Memory B cell (primary cell): ENCODE data around the gene MYOD1.

Experiments used
- ATAC-seq: fragments of 150-1000 bp; cut with Tn5 transposase; 2 replicates; pipeline ENCODE4 v1.10.0; 2021; ENCODE audit warnings: low read depth, mild to moderate bottlenecking, moderate library complexity
- DNase-seq, 2 donors: peaks; one replicate each; pipeline ENCODE4 v3.0.0; 2022; ENCODE audit warnings: low spot score in 2 of 2
- H3K27ac Mint-ChIP-seq: one replicate; pipeline ENCODE4 v1.8.0; 2022; ENCODE audit warnings: mild to moderate bottlenecking, moderate library complexity, mixed read lengths
- H3K27me3 Mint-ChIP-seq: one replicate; pipeline ENCODE4 v1.8.0; 2022; ENCODE audit warnings: mixed read lengths
- H3K36me3 Mint-ChIP-seq: one replicate; pipeline ENCODE4 v1.8.0; 2022; ENCODE audit warnings: mild to moderate bottlenecking, mixed read lengths
- H3K4me1 Mint-ChIP-seq: one replicate; pipeline ENCODE4 v1.8.0; 2022; ENCODE audit warnings: mixed read lengths
- H3K4me3 Mint-ChIP-seq: one replicate; pipeline ENCODE4 v1.8.0; 2022; ENCODE audit warnings: mild to moderate bottlenecking, moderate library complexity, mixed read lengths
- H3K9me3 Mint-ChIP-seq: one replicate; pipeline ENCODE4 v1.8.0; 2022; ENCODE audit warnings: mixed read lengths

MYOD1 gene

GRCh38 chr11:17770917-17771316 lies 51.5 kb downstream of the MYOD1 start:
- DNase-seq, result no peak
- no peak overlapping the region for H3K4me3 Mint-ChIP-seq
- H3K27ac Mint-ChIP-seq, result no peak overlapping the region
- no peaks in the 10 kb centered on the region for H3K9me3 Mint-ChIP-seq
- H3K36me3 Mint-ChIP-seq, result no peaks in the 10 kb centered on the region
- peaks cover 2% of the 10 kb centered on the region for H3K27me3 Mint-ChIP-seq
- H3K4me1 Mint-ChIP-seq, result no peaks in the 10 kb centered on the region
- ATAC-seq, result no peak

- ATAC-seq (no peak), DNase-seq (no peak)
- H3K9me3 Mint-ChIP-seq, result no peaks in the 10 kb centered on the region
- no peaks in the 10 kb centered on the region for H3K36me3 Mint-ChIP-seq
- H3K4me3 Mint-ChIP-seq, result no peak overlapping the region
- no peaks in the 10 kb centered on the region for H3K4me1 Mint-ChIP-seq
- no peak overlapping the region for H3K27ac Mint-ChIP-seq
- peaks cover 2% of the 10 kb centered on the region for H3K27me3 Mint-ChIP-seq
Measured at GRCh38 chr11:17771415-17771814, 52.0 kb downstream of the MYOD1 start.
